SH-SY5Y (cell line): ENCODE results near the gene CEP63.

Experiments
- GATA2 ChIP-seq: IDR thresholded peaks from 2 replicates; pipeline ENCODE4 v1.6.1; 2011; ENCODE audit warnings: mild to moderate bottlenecking, low read depth, low read length
- GATA3 ChIP-seq: IDR thresholded peaks from 2 replicates; pipeline ENCODE4 v1.6.1; 2011; ENCODE audit warnings: low read depth, mild to moderate bottlenecking, low read length, moderate library complexity

DNA sequence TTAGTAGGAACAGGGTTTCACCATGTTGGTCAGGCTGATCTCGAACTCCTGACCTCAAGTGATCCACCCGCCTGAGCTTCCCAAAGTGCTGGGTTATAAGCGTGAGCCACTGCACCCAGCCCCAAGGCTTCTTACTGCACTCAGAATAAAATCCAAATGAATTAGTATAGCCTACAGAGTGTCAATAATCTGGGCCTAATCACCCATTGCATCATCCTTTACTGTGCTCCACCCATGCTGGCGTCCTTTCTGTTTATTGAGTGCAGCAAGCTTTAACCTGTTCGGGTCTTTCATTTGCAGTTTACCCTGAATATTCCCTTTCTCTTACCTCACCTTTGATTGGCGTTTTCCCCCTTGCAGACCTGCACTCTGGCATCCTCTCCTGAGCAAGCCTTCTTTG lies 77.7 kb downstream of the CEP63 start:
- TF ChIP-seq GATA3 (no peak), GATA2 (no peak)
